T47D (cell line): ENCODE results near the gene SOX3.

Source experiments
- DNase-seq, 2 experiments: peaks; one replicate each; pipeline versions ENCODE4 v3.0.0 to v3.0.0-alpha.2; 2011 to 2012; ENCODE audit warnings: low read depth in 1 of 2, low spot score in 1 of 2
- JUND ChIP-seq: IDR thresholded peaks from 2 replicates; pipeline ENCODE4 v1.6.1; 2012; ENCODE audit warnings: low read depth
- in situ Hi-C: cut with HindIII; loops from 2 replicates; pipeline ENCODE4 v1.10.0; 2016; ENCODE audit warnings: low sequenced_read_pairs, low pct_unique_long_range_greater_than_20kb

Gene SOX3

DNA sequence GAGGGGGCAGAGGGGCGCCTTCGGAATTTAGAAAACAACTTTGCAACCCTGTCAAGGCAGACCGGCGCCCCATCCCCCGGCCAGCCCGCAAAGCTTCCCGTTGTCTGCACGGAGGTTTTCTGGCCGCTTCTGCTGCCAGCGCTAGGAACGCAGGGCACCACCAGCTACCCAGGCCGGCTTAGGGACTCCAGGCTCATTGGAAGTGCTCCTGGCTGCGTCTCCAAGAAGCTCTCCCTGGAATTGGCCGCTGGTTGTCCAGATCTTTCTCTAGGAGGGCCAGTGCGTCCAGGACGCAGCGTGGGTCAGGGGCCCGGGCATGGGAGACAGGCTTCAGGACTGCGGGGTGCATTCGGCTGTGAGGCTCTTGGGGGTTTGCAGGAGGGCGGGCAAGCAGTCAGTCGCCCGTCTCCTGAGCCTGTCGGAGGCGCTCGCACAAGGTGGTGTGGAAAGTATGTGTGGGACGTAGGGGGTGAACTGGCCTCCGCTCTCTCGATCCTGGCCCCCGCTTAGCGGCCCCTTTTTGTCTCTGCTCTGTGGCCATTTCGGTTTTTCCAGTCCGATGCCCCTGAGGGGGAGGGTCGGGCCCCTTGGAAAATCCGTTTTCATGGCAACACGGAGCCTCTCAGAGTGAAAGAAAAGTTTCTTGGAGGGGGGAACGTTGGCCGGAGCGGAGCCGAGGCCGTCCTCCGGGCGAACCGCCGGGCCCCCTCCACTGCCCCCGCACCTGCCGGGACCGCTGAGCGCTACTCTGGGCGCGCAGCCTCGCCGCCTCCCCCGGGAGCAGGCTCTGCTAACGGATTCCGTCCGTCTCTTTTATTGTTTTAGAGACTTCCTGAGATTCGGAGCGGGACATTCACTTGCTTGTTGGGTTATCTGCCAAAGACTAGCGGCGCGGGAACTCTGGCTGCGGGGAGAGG is 810 bp upstream of the SOX3 start:
- in situ Hi-C loops: no loop called here
- TF ChIP-seq JUND: no peak
- no peak for DNase-seq

DNA sequence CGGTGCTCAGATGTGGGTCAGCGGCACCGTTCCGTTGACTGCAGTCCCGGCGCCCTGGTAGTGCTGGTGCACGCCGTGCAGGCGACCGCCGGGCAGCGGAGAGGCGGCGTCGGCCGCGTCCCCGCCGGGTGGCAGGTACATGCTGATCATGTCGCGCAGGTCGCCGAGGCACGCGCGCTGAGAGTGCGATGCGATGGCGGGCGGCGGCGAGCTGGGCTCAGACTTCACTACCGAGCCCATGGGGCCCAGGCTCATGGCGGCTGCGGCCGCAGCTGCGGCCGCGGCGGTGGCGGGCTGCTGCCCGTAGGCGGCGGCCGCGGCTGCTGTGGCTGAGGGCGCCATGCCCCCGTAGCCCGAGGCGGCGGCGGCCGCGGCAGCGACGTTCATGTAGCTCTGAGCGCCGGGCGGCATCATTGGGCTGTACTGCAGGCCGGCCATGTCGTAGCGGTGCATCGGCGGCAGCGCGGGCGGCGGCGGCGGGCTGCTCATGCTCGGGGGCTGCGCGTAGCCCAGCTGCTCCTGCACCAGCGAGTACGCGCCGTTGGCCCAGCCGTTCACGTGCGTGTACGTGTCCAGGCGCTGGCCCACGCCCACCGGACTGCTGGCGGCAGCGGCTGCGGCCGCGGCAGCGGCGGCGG is 1.0 kb downstream of the SOX3 start:
- in situ Hi-C loops: no loop called here
- TF ChIP-seq JUND: no peak
- no peak for DNase-seq

DNA sequence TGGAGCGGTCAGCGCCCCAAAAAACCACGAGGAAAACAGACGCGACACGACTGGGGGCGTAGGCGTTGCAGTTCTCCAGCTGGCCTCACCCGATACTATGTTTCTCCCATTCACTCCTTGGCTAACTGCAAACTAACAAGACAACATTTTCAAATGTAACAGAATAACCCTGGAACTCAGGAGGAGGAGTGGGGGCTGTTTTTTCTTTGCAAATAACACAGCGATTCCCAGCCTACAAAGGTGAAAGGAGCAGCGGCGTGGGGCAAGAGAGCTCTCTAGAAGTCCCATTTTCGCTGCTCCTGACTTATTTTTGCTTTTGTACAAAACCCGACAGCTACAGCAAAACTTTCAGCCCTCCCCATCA is 1.6 kb downstream of the SOX3 start:
- no peak for TF ChIP-seq JUND
- in situ Hi-C loops: no loop called here
- DNase-seq: no peak

DNA sequence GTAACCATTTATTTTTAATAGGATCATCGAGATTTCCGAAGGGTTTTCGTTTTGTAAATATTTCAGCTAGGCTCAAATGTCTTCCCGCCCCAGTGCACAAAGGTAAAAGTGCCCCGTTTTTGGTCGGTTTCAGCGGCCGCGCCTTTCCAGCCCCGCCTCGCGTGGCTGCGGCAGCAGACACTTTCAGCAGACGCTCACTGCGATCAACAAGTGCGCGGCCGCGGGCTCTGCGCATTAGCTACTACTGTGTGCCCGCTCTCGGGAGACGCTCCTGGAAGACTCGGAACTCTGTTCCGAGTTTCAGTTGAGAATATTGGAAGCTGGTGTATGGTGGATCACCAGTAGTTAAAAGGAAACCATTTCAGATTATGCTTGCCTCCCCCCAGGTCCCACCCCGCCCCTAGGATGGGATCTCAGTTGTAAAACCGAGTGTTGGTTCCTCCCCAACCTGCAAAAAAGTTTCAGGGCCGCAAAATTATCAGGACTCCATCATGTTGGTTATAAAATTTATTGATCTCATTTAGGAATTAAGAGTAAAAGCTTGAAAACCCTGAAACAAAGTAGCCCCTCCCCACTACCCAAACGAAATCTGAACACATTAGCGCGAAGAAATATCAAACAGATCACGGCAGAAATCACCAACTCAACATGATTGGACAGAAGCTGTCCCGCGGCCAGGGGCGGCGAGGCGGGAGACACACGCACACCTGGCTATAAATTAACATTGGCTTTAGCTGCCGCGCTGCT is 2.2 kb downstream of the SOX3 start:
- DNase-seq: no peak
- no peak for TF ChIP-seq JUND
- in situ Hi-C loops: no loop called here

DNA sequence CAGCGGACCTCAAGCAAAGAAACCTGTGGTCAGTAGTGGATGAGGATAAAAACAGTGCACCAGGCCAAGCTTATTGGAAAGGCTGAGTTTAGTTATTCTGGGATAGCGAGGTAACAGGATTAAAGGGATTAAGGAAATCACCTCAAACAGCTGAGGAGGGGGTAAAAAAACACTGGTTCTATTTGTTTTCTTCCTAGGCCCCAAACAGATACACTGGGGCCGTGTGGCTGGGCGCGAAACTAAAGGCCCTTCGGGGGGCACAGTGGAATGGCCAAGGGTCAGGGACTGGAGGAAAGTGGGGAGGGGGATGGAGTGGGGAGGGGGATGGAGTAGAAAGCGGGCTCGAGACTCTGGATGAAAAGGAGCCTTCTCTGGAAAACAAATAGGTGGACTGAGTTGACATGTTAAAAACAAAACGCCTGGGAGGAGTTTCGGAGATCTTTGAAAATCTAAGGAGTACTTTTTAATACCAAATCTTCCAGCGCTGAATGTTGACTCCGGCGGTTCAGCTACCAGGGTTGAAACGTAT is 2.9 kb downstream of the SOX3 start:
- in situ Hi-C loops: no loop called here
- no peak for TF ChIP-seq JUND
- DNase-seq: no peak

DNA sequence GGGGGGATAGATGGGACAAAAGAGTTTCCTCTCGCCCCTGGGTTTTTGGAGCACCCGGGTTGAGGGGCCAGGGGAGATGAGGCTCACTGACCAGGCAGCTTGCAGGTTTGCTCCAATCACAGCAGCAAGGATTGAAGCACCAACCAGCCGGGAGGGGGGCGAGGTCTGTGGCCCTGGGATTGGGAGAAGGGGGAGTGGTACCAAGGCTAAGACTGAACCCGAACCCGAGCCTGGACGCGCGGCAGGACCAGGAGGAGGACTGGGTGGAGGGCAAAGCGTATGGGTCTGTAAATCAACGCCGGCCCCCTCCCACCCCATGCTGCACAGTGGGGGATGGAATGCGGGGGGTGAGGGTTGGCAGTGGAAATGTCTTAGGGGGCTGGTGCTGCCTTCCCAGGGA is 3.5 kb downstream of the SOX3 start:
- DNase-seq: no peak

DNA sequence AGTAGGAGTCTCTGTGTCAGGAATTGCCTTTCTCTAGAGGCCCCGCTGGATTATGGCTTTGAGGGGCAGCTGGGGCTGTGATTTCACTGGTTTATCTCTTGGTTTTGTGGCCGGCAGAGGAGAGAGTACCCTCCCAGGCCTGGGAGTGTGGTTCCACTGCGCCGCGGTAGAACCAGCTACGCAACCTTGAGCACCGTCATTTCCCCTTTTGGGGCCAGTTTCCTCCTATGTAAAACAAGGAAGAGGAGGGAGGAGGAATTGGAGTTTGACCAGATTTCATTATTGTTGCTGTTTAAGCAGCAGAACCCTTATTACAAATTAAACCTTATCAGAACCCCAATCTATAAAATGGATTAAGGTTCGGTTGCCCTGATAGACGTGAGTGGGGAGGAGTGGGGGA is 4.4 kb downstream of the SOX3 start:
- DNase-seq: peak in 1 of 2 experiments; percentile 15
- in situ Hi-C loops: no loop called here

More for the DNA sequence above, 3.5 kb downstream of the SOX3 start:
- in situ Hi-C loops: no loop called here
- TF ChIP-seq JUND: no peak

DNA sequence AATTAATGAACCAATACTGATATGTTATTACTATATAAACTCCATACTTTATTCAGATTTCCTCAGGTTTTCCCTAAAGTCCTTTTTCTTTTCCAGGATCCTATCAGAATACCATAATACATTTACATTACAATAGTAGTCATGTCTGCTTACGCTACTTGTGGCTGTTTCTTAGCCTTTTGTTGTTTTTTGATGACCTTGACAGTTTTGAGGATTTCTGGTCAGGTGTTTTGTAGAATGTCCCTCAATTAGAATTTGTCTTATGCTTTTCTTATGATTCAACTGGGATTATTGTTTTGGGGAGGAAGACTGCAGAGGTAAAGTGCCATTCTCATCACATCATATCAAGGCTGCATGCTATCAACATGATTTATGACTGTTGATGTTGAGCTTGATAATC is 9.1 kb downstream of the SOX3 start:
- TF ChIP-seq JUND: no peak
- in situ Hi-C loops: no loop called here
- DNase-seq: no peak

More for the DNA sequence above, 4.4 kb downstream of the SOX3 start:
- TF ChIP-seq JUND: no peak

DNA sequence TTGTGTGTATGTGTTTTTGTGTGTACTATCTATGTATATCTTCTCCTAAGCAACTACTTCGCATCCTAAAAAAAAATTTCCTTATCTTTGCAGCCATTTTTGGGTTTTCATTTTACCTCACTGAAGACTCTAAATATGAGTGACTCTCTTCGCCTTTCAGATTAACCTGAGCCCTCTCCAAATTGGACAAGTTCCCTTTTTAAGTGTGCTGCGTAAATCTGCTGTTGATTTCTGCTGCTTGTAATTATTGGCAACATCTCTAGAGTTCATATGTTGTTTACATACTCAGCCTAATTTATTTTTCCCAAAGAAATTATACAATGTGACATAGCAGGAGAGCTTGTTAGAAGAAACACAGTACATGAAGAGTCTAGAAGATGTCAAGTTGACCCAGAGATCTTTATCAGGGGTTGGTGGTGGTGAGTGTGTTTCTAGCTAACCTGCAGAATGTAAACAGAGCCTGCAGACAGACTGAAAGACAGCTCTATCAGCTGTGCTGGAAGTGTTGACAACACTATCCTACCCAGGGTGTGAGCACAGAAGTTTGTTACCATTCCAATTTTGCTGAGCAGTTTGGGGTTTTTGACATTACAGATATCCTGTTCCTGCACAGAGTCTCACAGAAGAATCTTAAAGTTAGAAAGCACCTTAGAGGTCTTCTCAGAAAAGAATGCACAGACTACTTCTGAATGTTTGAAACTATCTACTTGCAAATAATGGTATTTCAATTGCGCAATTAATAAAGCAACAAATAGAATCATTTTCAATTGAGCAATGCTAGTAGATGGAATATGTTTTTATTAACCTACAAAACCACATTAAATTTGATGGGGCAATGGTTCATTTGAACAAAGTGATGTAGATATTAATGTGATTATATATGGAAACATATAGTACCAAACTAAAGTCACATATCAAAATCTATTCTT is 12.5 kb downstream of the SOX3 start:
- in situ Hi-C loops: no loop called here
- no peak for TF ChIP-seq JUND
- peak in 1 of 2 experiments; percentile 88 for DNase-seq

DNA sequence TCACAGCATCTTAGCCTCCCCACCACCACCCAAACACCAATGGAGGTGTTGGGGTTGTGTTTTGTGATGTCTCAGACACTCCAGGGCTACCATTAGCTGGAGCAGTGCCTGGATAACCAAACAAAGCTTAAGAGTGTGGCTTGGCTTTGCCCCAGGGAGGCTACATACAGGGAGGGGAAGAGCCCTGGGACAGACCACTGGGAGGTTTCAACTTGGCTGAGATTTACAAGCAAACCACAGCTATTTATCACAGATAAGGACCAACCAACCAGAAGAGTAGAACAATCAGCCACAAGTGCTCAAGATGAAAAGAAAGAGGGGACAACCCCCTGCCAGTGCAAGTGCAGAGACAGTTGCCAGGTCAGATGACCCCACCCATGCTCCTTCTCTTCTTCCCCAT is 24.1 kb downstream of the SOX3 start:
- no peak for TF ChIP-seq JUND
- no peak for DNase-seq
- in situ Hi-C loops: no loop called here

DNA sequence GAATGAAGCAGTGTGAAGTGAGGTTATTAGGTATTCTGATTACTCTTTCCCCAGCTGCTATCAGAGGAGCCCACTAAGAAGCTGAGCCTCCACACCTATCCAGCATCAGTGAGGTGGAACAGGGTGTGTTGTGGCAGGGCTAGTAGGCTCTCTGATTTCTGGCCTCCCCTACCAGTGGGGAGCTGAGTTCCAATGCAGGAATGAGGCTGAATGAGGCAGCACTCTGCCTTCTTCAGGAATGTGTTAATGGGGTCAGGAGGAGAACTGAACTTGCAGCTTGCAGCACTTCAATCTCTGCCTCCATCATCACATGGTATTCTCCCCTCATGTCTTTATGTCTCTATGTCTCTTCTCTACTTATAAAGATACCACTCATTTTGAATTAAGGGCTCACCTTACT is 26.9 kb downstream of the SOX3 start:
- no peak for TF ChIP-seq JUND
- in situ Hi-C loops: no loop called here
- no peak for DNase-seq

DNA sequence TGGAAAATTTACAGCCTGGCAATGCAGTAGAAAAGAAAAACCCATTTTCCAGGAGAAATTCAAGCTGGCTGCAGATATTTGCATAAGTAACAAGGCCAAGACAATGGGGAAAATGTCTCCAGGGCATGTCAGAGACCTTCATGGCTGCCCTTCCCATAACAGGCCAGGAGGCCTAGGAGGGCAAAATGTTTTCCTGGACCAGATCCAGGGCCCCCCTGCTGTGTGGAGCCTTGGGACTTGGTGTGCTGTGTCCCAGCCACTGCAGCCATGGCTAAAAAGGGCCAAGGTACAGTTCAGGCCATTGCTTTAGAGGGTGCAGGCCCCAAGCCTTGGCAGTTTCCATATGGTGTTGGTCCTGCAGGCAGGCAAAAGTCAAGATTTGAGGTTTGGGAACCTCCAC is 29.8 kb downstream of the SOX3 start:
- no peak for DNase-seq
- no peak for TF ChIP-seq JUND
- in situ Hi-C loops: no loop called here
